ENCODE measurements around the gene LAMTOR2. TPM values are rescaled to one million over a fixed set of nuclear protein-coding genes. Genes with fewer than 3 reads are reported as not detected.

LAMTOR2 gene
- total and polyA plus RNA-seq, 2 of the 8 experiments (the other 6 are each of a cell fraction or from before 2014, with no cell fraction given) = 54.7 to 122 TPM

DNA sequence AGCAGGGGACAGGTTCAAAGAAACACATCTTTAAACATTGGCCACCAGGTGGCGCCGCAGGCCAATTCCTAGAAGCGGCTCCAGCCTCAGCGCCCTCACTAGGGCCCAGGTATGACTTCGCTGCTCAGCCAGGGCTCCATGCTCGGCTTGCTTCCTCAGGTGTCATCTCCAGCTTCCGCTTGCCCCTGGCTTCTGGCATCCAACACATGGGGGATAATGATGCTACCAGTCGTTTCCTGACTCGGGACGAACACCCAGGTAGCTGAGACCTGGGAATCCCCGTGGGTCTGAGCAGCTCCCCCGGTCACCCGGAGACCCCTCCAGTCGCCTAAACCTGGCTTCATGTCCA lies 36.2 kb downstream of the LAMTOR2 start (continued):
- TF ChIP-seq TBP (IDR thresholded peaks at IDR 0.05; ENCODE audit: low read depth, low read length) (no peak), HDAC2 (IDR thresholded peaks at IDR 0.05; ENCODE audit: borderline replicate concordance in 1 of 2, low read depth in 2 of 2, low read length in 2 of 2) (no peak), RAD21 (IDR thresholded peaks at IDR 0.05 in 1 of 2, conservative IDR thresholded peaks at IDR 0.05 in 1 of 2; ENCODE audit: low read depth in 2 of 2, low read length in 2 of 2) (peak; percentile 90 to 93), HDAC6 (IDR thresholded peaks at IDR 0.05; ENCODE audit: low read depth, low read length) (no peak), JUND (IDR thresholded peaks at IDR 0.05; ENCODE audit: low read length) (peak; percentile 42; the same call in 1 of the 2 replicates), EP300 (IDR thresholded peaks at IDR 0.05; ENCODE audit: borderline replicate concordance in 1 of 2, low read depth in 2 of 2, low read length in 2 of 2) (no peak)
- TF ChIP-seq, protein P1, sequence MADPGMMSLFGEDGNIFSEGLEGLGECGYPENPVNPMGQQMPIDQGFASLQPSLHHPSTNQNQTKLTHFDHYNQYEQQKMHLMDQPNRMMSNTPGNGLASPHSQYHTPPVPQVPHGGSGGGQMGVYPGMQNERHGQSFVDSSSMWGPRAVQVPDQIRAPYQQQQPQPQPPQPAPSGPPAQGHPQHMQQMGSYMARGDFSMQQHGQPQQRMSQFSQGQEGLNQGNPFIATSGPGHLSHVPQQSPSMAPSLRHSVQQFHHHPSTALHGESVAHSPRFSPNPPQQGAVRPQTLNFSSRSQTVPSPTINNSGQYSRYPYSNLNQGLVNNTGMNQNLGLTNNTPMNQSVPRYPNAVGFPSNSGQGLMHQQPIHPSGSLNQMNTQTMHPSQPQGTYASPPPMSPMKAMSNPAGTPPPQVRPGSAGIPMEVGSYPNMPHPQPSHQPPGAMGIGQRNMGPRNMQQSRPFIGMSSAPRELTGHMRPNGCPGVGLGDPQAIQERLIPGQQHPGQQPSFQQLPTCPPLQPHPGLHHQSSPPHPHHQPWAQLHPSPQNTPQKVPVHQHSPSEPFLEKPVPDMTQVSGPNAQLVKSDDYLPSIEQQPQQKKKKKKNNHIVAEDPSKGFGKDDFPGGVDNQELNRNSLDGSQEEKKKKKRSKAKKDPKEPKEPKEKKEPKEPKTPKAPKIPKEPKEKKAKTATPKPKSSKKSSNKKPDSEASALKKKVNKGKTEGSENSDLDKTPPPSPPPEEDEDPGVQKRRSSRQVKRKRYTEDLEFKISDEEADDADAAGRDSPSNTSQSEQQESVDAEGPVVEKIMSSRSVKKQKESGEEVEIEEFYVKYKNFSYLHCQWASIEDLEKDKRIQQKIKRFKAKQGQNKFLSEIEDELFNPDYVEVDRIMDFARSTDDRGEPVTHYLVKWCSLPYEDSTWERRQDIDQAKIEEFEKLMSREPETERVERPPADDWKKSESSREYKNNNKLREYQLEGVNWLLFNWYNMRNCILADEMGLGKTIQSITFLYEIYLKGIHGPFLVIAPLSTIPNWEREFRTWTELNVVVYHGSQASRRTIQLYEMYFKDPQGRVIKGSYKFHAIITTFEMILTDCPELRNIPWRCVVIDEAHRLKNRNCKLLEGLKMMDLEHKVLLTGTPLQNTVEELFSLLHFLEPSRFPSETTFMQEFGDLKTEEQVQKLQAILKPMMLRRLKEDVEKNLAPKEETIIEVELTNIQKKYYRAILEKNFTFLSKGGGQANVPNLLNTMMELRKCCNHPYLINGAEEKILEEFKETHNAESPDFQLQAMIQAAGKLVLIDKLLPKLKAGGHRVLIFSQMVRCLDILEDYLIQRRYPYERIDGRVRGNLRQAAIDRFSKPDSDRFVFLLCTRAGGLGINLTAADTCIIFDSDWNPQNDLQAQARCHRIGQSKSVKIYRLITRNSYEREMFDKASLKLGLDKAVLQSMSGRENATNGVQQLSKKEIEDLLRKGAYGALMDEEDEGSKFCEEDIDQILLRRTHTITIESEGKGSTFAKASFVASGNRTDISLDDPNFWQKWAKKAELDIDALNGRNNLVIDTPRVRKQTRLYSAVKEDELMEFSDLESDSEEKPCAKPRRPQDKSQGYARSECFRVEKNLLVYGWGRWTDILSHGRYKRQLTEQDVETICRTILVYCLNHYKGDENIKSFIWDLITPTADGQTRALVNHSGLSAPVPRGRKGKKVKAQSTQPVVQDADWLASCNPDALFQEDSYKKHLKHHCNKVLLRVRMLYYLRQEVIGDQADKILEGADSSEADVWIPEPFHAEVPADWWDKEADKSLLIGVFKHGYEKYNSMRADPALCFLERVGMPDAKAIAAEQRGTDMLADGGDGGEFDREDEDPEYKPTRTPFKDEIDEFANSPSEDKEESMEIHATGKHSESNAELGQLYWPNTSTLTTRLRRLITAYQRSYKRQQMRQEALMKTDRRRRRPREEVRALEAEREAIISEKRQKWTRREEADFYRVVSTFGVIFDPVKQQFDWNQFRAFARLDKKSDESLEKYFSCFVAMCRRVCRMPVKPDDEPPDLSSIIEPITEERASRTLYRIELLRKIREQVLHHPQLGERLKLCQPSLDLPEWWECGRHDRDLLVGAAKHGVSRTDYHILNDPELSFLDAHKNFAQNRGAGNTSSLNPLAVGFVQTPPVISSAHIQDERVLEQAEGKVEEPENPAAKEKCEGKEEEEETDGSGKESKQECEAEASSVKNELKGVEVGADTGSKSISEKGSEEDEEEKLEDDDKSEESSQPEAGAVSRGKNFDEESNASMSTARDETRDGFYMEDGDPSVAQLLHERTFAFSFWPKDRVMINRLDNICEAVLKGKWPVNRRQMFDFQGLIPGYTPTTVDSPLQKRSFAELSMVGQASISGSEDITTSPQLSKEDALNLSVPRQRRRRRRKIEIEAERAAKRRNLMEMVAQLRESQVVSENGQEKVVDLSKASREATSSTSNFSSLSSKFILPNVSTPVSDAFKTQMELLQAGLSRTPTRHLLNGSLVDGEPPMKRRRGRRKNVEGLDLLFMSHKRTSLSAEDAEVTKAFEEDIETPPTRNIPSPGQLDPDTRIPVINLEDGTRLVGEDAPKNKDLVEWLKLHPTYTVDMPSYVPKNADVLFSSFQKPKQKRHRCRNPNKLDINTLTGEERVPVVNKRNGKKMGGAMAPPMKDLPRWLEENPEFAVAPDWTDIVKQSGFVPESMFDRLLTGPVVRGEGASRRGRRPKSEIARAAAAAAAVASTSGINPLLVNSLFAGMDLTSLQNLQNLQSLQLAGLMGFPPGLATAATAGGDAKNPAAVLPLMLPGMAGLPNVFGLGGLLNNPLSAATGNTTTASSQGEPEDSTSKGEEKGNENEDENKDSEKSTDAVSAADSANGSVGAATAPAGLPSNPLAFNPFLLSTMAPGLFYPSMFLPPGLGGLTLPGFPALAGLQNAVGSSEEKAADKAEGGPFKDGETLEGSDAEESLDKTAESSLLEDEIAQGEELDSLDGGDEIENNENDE (IDR thresholded peaks at IDR 0.05; ENCODE audit: insufficient replicate concordance, low read length) = no peak
- TF ChIP-seq, protein P2, sequence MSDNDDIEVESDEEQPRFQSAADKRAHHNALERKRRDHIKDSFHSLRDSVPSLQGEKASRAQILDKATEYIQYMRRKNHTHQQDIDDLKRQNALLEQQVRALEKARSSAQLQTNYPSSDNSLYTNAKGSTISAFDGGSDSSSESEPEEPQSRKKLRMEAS (IDR thresholded peaks at IDR 0.05) = peak; percentile 30
- TF ChIP-seq, protein P3, sequence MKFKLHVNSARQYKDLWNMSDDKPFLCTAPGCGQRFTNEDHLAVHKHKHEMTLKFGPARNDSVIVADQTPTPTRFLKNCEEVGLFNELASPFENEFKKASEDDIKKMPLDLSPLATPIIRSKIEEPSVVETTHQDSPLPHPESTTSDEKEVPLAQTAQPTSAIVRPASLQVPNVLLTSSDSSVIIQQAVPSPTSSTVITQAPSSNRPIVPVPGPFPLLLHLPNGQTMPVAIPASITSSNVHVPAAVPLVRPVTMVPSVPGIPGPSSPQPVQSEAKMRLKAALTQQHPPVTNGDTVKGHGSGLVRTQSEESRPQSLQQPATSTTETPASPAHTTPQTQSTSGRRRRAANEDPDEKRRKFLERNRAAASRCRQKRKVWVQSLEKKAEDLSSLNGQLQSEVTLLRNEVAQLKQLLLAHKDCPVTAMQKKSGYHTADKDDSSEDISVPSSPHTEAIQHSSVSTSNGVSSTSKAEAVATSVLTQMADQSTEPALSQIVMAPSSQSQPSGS (IDR thresholded peaks at IDR 0.05; ENCODE audit: low read length) = no peak
